Epithelial cell of umbilical artery (primary cell): Measurements from ENCODE around the gene RCHY1. TPM values are rescaled to one million over a fixed set of nuclear protein-coding genes. Genes with fewer than 3 reads are reported as not detected.

Experiments used
- total RNA-seq: library from RNA; depleted of rRNA; stranded (reverse); fragments of >200 nt; gene quantifications from 2 replicates; pipeline ENCODE4 v1.2.3, GENCODE V29; 2014

Gene RCHY1
- total RNA-seq: 54.9 and 79.0 TPM in 2 replicates

DNA sequence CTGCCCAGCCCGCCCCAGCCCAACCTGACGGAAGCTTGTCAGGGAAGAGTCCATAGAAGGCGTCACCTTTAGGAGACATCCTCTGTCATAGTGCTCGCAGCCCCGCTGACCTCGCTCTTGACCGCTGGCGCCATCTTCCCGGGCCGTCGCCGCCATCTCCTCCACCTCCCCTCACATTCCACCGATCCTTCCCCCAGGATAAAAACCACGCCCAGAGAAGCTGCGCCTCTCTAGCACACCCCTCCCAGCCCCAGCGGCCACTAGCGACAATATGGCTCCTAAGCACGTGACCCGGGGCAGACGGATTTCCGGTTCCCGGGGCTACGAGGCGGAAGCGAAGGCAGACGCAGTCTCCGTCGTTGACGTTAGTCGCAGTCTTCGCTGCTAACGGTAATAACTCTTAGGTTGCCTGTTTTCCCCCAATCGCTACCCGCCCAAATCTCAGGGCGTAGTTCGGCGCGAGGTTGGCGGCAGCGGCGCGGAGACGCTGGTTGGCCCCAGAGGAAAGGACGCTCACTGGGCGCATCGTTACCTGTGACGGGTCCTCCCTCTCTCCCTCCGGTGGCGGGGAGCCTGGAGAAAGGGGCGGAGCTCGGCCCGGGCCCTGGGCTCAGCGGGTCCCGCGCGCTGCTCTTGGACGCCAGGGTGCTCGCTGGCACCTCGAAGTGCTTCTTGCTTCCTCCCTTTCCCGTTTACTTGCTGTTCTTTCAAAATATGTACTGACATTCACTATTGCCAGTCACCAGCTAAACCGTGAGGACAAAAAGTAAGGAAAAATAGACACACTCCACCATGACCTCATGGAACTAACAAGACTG is at the start of gene RCHY1, which contains the start of gene THAP6:
TSS of gene RCHY1 (minus strand) at position 273 of the 818 bp plus-strand sequence. CDS start at position 156, 117 bp downstream.
TSS of gene THAP6 (plus strand) at position 343 of the 818 bp plus-strand sequence. CDS start 980 bp downstream, outside the sequence.

DNA sequence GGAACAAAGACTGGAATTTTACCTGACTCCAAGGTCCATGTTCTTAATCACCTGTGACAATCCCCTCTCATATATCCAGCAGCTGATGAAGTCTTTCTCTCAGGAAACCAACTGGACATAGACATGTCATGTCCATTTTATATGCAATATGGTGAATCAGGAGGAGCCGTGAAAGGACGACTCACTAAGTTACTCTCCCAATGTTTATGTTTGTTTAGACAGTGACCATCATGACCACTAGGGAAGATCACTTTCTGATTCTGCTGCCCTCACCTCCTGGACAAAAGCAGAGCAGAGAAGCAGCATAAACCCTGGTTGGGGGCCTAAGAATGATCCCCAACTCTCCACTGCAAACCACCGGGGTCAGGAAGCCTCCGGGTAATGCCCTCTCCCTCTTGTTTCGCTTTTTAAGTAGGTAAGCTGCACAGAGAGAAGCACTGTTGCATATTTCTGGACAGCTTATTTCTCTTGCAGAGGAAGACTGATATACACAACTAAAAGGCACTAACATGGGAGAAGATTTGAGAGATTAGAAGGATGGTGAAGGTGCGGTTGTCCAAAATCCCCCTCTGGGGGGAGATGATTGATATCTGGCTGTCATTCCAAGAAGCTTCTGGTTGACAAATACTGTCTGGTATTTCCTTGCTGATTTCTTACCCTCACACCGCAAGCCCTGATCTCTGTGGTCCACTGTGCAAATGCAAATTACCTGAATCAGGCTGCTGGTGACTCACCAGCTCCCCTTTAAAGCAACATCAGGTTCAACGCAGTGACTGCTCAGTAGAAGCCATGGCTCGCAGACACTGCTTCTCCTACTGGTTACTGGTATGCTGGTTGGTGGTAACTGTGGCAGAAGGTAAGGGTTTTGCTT is 41.3 kb upstream of the RCHY1 start, which contains the start of gene ODAPH:
TSS of gene ODAPH (plus strand) at position 773 of the 871 bp plus-strand sequence. CDS start at position 790, 17 bp downstream.

Other genes starting within 250 kb of the RCHY1 start
- 5.8 and 10.2 TPM in 2 replicates for gene THAP6, start 70 bp upstream of the RCHY1 start, total RNA-seq
- under 0.01 TPM in 1 of 2 replicates, not detected in the other for gene ODAPH, start 41.7 kb upstream of the RCHY1 start, total RNA-seq
- under 0.01 and 0.30 TPM in 2 replicates for gene CDKL2, start 116.1 kb upstream of the RCHY1 start, total RNA-seq
- 266 and 330 TPM in 2 replicates for gene G3BP2, start 159.0 kb upstream of the RCHY1 start, total RNA-seq
- gene USO1, start 210.2 kb upstream of the RCHY1 start, total RNA-seq: 86.7 and 95.0 TPM in 2 replicates